Embryonic facial prominence (tissue), 1 donor: ENCODE measurements around the gene TRIP4.
A peak's percentile ranks its signal among the peaks of the same experiment; 100 is the strongest.

Source experiments
- DNase-seq: peaks from one replicate; pipeline ENCODE4 v3.0.0-alpha.2; 2016; ENCODE audit errors: extremely low spot score

TRIP4 gene

GRCh38 chr15:64447536-64448315 lies 60.1 kb downstream of the TRIP4 start:
- DNase-seq: no peak

- no peak for DNase-seq
Measured at GRCh38 chr15:64452988-64453688, 65.5 kb downstream of the TRIP4 start.

GRCh38 chr15:64453689-64454037 lies 66.0 kb downstream of the TRIP4 start:
- DNase-seq: no peak

GRCh38 chr15:64454282-64454681 lies 66.6 kb downstream of the TRIP4 start:
- no peak for DNase-seq

- no peak for DNase-seq
Measured at GRCh38 chr15:64455961-64456371, 68.3 kb downstream of the TRIP4 start.

- DNase-seq: no peak
Measured at GRCh38 chr15:64456634-64457108, 69.0 kb downstream of the TRIP4 start.

GRCh38 chr15:64459066-64459781 lies 71.6 kb downstream of the TRIP4 start:
- no peak for DNase-seq

- DNase-seq: peak; percentile 90
Measured at GRCh38 chr15:64460206-64460723, 72.6 kb downstream of the TRIP4 start, which contains the start of gene ZNF609. Gene ZNF609 (plus strand): TSS chr15:64460578. CDS start chr15:64499420, 38,842 bp downstream.

- no peak for DNase-seq
Measured at GRCh38 chr15:64460724-64461720, 73.4 kb downstream of the TRIP4 start.

GRCh38 chr15:64461721-64462162 lies 74.1 kb downstream of the TRIP4 start:
- DNase-seq: no peak

- DNase-seq: no peak
Measured at GRCh38 chr15:64462492-64462891, 74.9 kb downstream of the TRIP4 start.

- no peak for DNase-seq
Measured at GRCh38 chr15:64464276-64465005, 76.8 kb downstream of the TRIP4 start.

GRCh38 chr15:64466408-64467141 lies 78.9 kb downstream of the TRIP4 start:
- DNase-seq: no peak

GRCh38 chr15:64472161-64472560 lies 84.5 kb downstream of the TRIP4 start:
- DNase-seq: no peak

GRCh38 chr15:64474846-64475245 lies 87.2 kb downstream of the TRIP4 start:
- no peak for DNase-seq

GRCh38 chr15:64476550-64476949 lies 88.9 kb downstream of the TRIP4 start:
- no peak for DNase-seq

- DNase-seq: no peak
Measured at GRCh38 chr15:64478863-64479262, 91.2 kb downstream of the TRIP4 start.

GRCh38 chr15:64480891-64481290 lies 93.3 kb downstream of the TRIP4 start:
- no peak for DNase-seq

- no peak for DNase-seq
Measured at GRCh38 chr15:64483749-64484148, 96.1 kb downstream of the TRIP4 start.
